Measurements from ENCODE around the gene NFATC2. TPM values are rescaled to one million over a fixed set of nuclear protein-coding genes. Genes with fewer than 3 reads are reported as not detected.

NFATC2 gene
- total RNA-seq, 1 donor from 2014 or later: 1.9 TPM

DNA sequence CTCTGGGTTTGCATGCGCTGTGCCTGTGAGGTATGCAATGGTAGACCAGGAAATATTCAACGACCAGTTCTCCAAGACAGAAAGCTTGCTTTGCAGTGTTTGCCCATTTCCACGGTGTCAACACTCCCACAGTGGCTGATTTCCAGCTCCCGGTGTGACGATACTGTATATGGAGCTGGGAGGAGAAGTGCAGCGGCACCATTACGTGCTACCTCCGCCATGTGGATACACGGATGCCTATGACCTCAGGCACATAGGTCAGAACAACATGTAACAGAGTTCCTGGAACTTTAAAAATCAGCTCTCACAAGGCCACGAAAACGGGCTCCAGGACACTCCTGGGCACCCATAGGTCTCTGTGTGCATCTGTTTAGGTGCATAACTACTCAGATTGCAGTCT lies 51.1 kb downstream of the NFATC2 start:
- no peak for DNase-seq (ENCODE audit: low read depth)
- no peak overlapping the region for H3K4me3 ChIP-seq (ENCODE audit: low read depth, low read length)
- TF ChIP-seq, protein P1, sequence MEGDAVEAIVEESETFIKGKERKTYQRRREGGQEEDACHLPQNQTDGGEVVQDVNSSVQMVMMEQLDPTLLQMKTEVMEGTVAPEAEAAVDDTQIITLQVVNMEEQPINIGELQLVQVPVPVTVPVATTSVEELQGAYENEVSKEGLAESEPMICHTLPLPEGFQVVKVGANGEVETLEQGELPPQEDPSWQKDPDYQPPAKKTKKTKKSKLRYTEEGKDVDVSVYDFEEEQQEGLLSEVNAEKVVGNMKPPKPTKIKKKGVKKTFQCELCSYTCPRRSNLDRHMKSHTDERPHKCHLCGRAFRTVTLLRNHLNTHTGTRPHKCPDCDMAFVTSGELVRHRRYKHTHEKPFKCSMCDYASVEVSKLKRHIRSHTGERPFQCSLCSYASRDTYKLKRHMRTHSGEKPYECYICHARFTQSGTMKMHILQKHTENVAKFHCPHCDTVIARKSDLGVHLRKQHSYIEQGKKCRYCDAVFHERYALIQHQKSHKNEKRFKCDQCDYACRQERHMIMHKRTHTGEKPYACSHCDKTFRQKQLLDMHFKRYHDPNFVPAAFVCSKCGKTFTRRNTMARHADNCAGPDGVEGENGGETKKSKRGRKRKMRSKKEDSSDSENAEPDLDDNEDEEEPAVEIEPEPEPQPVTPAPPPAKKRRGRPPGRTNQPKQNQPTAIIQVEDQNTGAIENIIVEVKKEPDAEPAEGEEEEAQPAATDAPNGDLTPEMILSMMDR (conservative IDR thresholded peaks at IDR 0.05; ENCODE audit: low read depth, low read length): no peak

DNA sequence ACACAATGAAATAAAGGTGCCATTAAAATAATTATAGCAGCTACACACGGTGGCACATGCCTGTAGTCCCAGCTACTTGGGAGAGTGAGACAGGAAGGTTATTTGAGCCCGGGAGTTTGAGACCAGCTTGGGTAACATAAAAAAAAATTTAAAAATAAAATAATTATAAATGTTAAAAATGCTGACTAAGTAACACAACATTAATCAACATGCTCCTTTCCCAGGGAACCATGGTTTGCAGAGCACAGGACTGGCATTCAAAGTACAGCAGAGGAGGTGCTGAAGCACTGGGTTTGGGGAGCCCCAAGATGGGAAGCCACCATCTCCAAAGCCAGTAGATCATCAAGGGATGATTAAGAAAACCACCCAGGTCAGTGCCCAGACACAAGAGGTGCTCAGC lies 51.9 kb downstream of the NFATC2 start:
- TF ChIP-seq, protein P1 (conservative IDR thresholded peaks at IDR 0.05; ENCODE audit: low read depth, low read length): no peak
- DNase-seq (ENCODE audit: low read depth): no peak
- H3K4me3 ChIP-seq (ENCODE audit: low read depth, low read length): no peak overlapping the region

DNA sequence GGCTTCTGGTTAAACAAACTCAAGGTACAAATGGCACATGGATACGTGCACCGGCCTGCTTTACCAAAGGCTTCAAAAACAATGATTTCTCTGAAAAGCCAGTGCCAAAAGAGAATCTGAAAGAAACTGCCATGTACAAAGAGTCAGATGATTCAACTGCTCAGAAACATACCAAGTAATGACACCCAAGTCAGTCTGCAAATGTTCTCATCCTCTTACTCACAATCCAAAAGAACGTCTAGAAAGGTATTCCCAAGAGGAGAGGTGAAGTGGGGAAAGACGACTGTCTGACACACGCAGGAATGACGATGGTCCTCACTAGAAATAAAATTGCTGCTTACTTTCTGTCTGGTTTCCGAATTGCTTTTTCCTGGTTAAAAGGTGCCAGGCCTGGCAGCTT lies 52.9 kb downstream of the NFATC2 start:
- TF ChIP-seq, protein P1 (conservative IDR thresholded peaks at IDR 0.05; ENCODE audit: low read depth, low read length): no peak
- H3K4me3 ChIP-seq (ENCODE audit: low read depth, low read length): no peak overlapping the region
- no peak for DNase-seq (ENCODE audit: low read depth)

DNA sequence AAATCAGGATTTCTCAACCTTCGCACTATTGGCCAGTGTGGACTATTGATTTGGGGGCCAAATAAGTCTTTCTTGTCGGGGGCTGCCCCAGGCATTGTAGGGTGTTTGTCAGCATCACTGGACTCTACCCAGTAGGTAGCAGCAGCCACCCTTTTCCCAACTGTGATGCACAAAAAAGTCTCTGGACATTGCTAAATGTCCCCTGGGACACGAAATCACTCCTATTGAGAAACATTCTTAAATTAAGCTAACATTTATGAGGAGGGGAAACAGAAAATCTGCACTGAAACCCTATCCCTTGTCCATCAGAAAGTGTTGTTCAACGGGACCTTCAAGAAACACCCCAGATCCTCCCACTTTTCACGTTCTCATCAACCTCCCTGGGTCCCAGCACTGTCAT lies 54.2 kb downstream of the NFATC2 start:
- H3K4me3 ChIP-seq (ENCODE audit: low read depth, low read length): no peak overlapping the region
- TF ChIP-seq, protein P1 (conservative IDR thresholded peaks at IDR 0.05; ENCODE audit: low read depth, low read length): no peak
- DNase-seq (ENCODE audit: low read depth): no peak

DNA sequence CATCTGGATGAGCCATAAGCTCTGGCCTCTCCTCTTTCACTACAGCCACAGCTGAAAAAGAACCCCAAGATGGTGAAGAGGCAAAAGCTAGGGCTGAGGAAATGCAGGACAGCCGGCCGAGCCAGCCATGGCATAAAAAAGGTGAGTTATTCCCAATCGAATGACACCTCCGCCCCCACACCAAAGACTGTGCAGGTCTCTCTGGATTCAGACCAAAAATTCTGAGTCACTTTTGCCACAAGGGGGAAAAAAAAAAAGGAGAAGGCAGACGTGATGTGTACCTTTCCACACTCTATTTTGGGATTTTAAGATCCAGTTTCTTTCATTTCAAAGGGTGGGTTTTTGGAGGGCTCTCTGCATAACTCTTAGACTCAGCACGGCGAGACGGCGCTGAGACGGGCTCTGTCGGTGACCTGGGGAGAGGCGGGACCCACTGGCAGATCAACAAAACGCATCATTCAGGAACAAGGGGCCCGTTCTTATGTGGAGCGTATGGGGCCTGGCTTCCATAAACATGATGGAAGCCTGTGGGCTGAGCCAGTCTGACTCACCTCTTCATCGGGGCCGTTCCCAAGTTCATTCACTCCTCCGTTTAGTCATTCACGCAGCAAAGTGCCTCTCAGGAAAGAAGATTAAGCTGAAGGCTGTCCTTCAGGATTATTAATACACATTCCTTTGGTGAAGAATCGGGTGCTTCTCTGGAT lies 54.8 kb downstream of the NFATC2 start:
- DNase-seq (ENCODE audit: low read depth): no peak
- no peak overlapping the region for H3K4me3 ChIP-seq (ENCODE audit: low read depth, low read length)
- TF ChIP-seq, protein P1 (conservative IDR thresholded peaks at IDR 0.05; ENCODE audit: low read depth, low read length): no peak

DNA sequence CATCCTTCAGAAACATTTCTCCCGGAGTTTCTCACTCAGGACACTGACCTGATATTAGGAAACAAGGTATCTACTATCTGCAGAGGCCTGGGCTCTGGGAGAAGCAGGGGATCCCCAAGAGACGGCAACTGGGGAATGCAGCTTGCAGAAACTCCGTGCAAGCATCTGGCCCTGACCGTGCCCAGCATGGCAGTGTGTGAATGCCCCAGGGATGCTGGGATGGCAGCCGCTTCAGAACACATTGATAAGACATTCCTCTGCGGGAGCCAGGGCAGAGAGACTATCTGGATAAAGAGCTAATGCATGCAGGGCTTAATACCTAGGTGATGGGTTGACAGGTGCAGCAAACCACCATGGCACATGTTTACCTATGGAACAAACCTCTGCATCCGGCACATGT lies 55.4 kb downstream of the NFATC2 start:
- no peak overlapping the region for H3K4me3 ChIP-seq (ENCODE audit: low read depth, low read length)
- DNase-seq (ENCODE audit: low read depth): no peak
- TF ChIP-seq, protein P1 (conservative IDR thresholded peaks at IDR 0.05; ENCODE audit: low read depth, low read length): no peak

Measured in epithelial cell of proximal tubule (primary cell).